H1 (cell line): ENCODE measurements around the gene SGMS2. TPM values are rescaled to one million over a fixed set of nuclear protein-coding genes. Genes with fewer than 3 reads are reported as not detected.

ENCODE experiments used
- RAD21 ChIP-seq, 2 experiments: IDR thresholded peaks in 1 of 2; conservative IDR thresholded peaks in 1 of 2; 2 replicates each; pipeline ENCODE4 v1.6.1; 2011; ENCODE audit warnings: low read depth in 2 of 2, low read length in 2 of 2, improper control_type of control experiment in 1 of 2, inconsistent platforms in 1 of 2, mild to moderate bottlenecking in 1 of 2, moderate library complexity in 1 of 2
- polyA plus RNA-seq, 7 experiments: library from polyadenylated mRNA; depleted of rRNA in 3 of 7; stranded (reverse) in 5 of 7; unstranded in 2 of 7; fragments of >200 nt in 5 of 7; fragments of 200-250 nt in 2 of 7; gene quantifications; 1 replicate in 5 of 7; 2 replicates in 1 of 7; 4 replicates in 1 of 7; pipeline versions ENCODE4 v1.2.1 to v1.2.3, GENCODE V29; 2011 to 2013; ENCODE audit warnings: missing spikeins in 2 of 7, mixed read lengths in 2 of 7
- total RNA-seq: library from RNA; stranded (reverse); fragmentation: NEBNext Ultra II Directional; extraction: Animal tissue kit (Norgen Biotek cat#: 25700); gene quantifications from 2 replicates; pipeline ENCODE4 v1.2.1, GENCODE V29; 2021

The SGMS2 gene
- total and polyA plus RNA-seq, 2 of the 8 experiments (the other 6 are each of a cell fraction or from before 2014, with no cell fraction given): 0.04 to 1.3 TPM

DNA sequence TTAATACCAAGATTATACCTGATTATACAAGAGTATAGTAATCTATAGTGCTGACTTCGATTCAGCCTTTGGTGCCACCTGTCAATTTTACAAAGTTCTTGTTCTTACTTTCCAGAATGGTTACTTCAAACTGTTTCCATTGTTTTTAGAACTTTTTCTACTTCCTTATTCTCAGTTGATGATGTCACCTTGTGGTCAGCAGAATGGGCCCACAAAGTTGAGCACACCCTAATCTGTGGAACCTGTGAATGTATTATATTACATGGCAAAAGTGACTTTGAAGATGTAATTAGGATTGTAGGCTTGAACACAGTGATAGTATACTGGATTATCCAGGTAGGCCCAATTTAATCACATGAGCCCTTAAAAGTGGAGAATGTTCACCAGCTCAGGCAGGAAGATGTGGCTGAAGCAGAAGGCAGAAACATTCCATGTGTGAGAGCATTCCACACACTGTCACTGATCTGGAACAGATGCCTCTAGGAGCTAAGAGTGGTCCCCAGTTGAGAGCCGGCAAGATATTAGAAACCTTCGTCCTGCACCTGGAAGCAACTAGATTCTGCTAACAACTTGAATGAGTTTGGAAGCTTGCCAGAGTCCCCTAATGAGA lies 6.3 kb upstream of the SGMS2 start (continued):
- no peak for TF ChIP-seq RAD21 (IDR thresholded peaks at IDR 0.05 in 1 of 2, conservative IDR thresholded peaks at IDR 0.05 in 1 of 2; ENCODE audit: low read depth in 2 of 2, low read length in 2 of 2)
